HG03175 (cell line): Measurements from ENCODE around the gene PSRC1.

Experiments used
- ATAC-seq: cut with Tn5 transposase; IDR thresholded peaks from one replicate; pipeline ENCODE4 v1.9.1; 2021; ENCODE audit warnings: mild to moderate bottlenecking, moderate library complexity; ENCODE audit not compliant: unreplicated experiment

Gene PSRC1

GRCh38 chr1:109248797-109249629 lies 33.9 kb downstream of the PSRC1 start, which contains the start of gene CELSR2:
Gene CELSR2 (plus strand): TSS chr1:109249539. CDS start chr1:109250080, 541 bp downstream.
- peak; percentile 78 for ATAC-seq

- no peak for ATAC-seq
Observed at GRCh38 chr1:109248444-109248796, 34.5 kb downstream of the PSRC1 start.

- ATAC-seq: no peak
Observed at GRCh38 chr1:109247401-109248365, 35.3 kb downstream of the PSRC1 start.

- no peak for ATAC-seq
Observed at GRCh38 chr1:109246141-109246551, 36.8 kb downstream of the PSRC1 start.

- ATAC-seq: no peak
Observed at GRCh38 chr1:109243860-109244552, 38.9 kb downstream of the PSRC1 start.

GRCh38 chr1:109243221-109243620 lies 39.7 kb downstream of the PSRC1 start:
- no peak for ATAC-seq

GRCh38 chr1:109242387-109242786 lies 40.6 kb downstream of the PSRC1 start:
- no peak for ATAC-seq

GRCh38 chr1:109241841-109242345 lies 41.1 kb downstream of the PSRC1 start:
- no peak for ATAC-seq

GRCh38 chr1:109241344-109241743 lies 41.6 kb downstream of the PSRC1 start:
- no peak for ATAC-seq

GRCh38 chr1:109240158-109241152 lies 42.5 kb downstream of the PSRC1 start:
- ATAC-seq: no peak

GRCh38 chr1:109239409-109240068 lies 43.4 kb downstream of the PSRC1 start:
- ATAC-seq: peak; percentile 65

- no peak for ATAC-seq
Observed at GRCh38 chr1:109239047-109239408, 43.9 kb downstream of the PSRC1 start.

- no peak for ATAC-seq
Observed at GRCh38 chr1:109238382-109238781, 44.6 kb downstream of the PSRC1 start.

GRCh38 chr1:109237512-109237911 lies 45.4 kb downstream of the PSRC1 start:
- ATAC-seq: no peak

- no peak for ATAC-seq
Observed at GRCh38 chr1:109235137-109235536, 47.8 kb downstream of the PSRC1 start.

- no peak for ATAC-seq
Observed at GRCh38 chr1:109231066-109231465, 51.9 kb downstream of the PSRC1 start.
